ENCODE measurements around the gene ANKRD33. TPM values are rescaled to one million over a fixed set of nuclear protein-coding genes. Genes with fewer than 3 reads are reported as not detected.

The ANKRD33 gene
- total RNA-seq, 5 donors from 2014 or later (not counting 1 experiment from before 2014, with no cell fraction given): not detected

DNA sequence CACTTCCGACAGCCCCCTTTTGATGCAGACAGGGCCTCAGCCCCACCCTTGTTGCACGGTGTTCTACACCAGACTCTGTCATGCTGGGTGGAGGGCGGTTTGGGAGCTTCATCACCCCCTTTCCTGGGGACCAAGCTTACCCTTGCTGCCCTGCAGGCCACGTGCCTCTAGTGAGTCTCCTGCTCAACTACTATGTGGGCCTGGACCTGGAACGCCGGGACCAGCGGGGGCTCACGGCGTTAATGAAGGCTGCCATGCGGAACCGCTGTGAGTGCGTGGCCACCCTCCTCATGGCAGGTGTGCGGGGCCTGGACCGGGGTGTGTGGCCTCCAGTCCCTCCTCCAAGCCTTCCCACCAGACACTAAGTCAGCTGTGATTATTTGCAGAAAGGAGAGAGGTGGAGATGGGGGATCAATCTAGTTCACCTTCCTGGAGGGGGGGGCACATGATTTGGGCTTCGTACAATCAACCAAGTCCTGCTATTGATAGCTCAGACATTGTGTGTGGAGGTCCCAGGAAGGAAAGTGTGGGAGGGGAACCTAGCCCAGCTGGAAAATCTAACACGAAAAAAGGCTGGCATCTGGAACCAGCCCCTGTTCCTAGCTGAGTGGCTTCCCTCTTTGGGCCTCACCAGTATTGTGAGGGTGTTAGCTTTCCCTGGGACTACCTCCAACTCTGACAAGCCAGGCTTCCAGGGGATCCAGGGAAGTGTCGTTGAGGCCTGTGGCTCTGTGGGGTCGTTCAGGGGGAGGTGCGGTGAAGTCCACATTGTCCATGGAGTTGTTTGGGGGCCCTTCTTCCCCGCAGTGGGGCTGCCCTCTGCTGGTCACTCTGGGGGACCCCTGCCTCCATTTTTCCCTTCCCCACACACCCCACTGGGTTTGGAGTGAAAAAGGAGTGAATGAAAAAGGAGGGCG is 1.6 kb downstream of the ANKRD33 start:
- H3K27me3 Mint-ChIP-seq: peaks cover 3 to 9% of the 10 kb centered on the region in 2 donors
- Histone ChIP-seq H3K36me3 (ENCODE audit: control insufficient read depth in 2 of 2, extremely low read depth in 1 of 2, insufficient read depth in 1 of 2, low read length in 1 of 2) (no peaks in the 10 kb centered on the region), H3K27me3 (replicated peaks in 1 of 2; ENCODE audit: control insufficient read depth in 2 of 2, extremely low read depth in 1 of 2, insufficient read depth in 2 of 2, low read length in 1 of 2) (peaks cover 0 to 23% of the 10 kb centered on the region in 2 experiments), H3K9me3 (no peaks in the 10 kb centered on the region), H3K4me1 (ENCODE audit: control insufficient read depth in 1 of 2, extremely low read depth in 1 of 2, insufficient read depth in 2 of 2, low read length in 2 of 2) (peaks cover 6 to 12% of the 10 kb centered on the region in 2 experiments), H3K27ac (ENCODE audit: low read length) (no peak overlapping the region), H3K4me3 (ENCODE audit: control insufficient read depth in 1 of 2, extremely low read depth in 1 of 2, low read length in 1 of 2) (no peak overlapping the region)
- no peak for ATAC-seq (replicated peaks in 1 of 4)
- peaks cover 8 to 17% (median 16%) of the 10 kb centered on the region in 3 donors for H3K4me1 Mint-ChIP-seq
- ChIA-PET CTCF (interaction anchor here in 1 of 2 donors (0.6 kb wide), 1 partner anchor 42 kb away, joined by 4 read pairs; no protein-coding TSS in a partner anchor), POLR2A (no interaction called here)
- no peaks in the 10 kb centered on the region for H3K36me3 Mint-ChIP-seq
- no peak overlapping the region for H3K27ac Mint-ChIP-seq
- WGBS (ENCODE audit: insufficient coverage): 82% methylated on average over 9 of the region's 21 CpGs
- DNase-seq: peak in 1 of 35 experiments; percentile 19
- H3K9me3 Mint-ChIP-seq: no peaks in the 10 kb centered on the region
- H3K4me3 Mint-ChIP-seq: no peak overlapping the region

GRCh38 chr12:51890133-51890464 is 2.2 kb downstream of the ANKRD33 start:
- H3K36me3 ChIP-seq (ENCODE audit: control insufficient read depth in 2 of 2, extremely low read depth in 1 of 2, insufficient read depth in 1 of 2, low read length in 1 of 2): no peaks in the 10 kb centered on the region
- Mint-ChIP-seq H3K4me1 (peaks cover 8 to 17% (median 12%) of the 10 kb centered on the region in 3 donors), H3K36me3 (no peaks in the 10 kb centered on the region), H3K27me3 (peaks cover 3 to 9% of the 10 kb centered on the region in 2 donors), H3K9me3 (no peaks in the 10 kb centered on the region), H3K27ac (no peak overlapping the region), H3K4me3 (no peak overlapping the region)
- ChIA-PET CTCF (no interaction called here), POLR2A (no interaction called here)
- no peak for ATAC-seq (replicated peaks in 1 of 4)
- H3K27me3 ChIP-seq (replicated peaks in 1 of 2; ENCODE audit: control insufficient read depth in 2 of 2, extremely low read depth in 1 of 2, insufficient read depth in 2 of 2, low read length in 1 of 2): peaks cover 0 to 27% of the 10 kb centered on the region in 2 experiments
- 88% methylated on average over 1 of the region's 2 CpGs for WGBS (ENCODE audit: insufficient coverage)
- DNase-seq: no peak
- H3K27ac ChIP-seq (ENCODE audit: low read length): no peak overlapping the region
- H3K4me1 ChIP-seq (ENCODE audit: control insufficient read depth in 1 of 2, extremely low read depth in 1 of 2, insufficient read depth in 2 of 2, low read length in 2 of 2): peaks cover 6 to 12% of the 10 kb centered on the region in 2 experiments
- H3K9me3 ChIP-seq: no peaks in the 10 kb centered on the region
- no peak overlapping the region for H3K4me3 ChIP-seq (ENCODE audit: control insufficient read depth in 1 of 2, extremely low read depth in 1 of 2, low read length in 1 of 2)

- H3K27me3 Mint-ChIP-seq: peaks cover 3 to 9% of the 10 kb centered on the region in 2 donors
- CTCF ChIA-PET: no interaction called here
- H3K27ac Mint-ChIP-seq: no peak overlapping the region
- 82% methylated on average over 20 of the region's 22 CpGs for WGBS (ENCODE audit: insufficient coverage)
- peaks cover 0 to 32% of the 10 kb centered on the region in 2 experiments for H3K27me3 ChIP-seq (replicated peaks in 1 of 2; ENCODE audit: control insufficient read depth in 2 of 2, extremely low read depth in 1 of 2, insufficient read depth in 2 of 2, low read length in 1 of 2)
- no peaks in the 10 kb centered on the region for H3K9me3 ChIP-seq
- no peak overlapping the region for H3K4me3 ChIP-seq (ENCODE audit: control insufficient read depth in 1 of 2, extremely low read depth in 1 of 2, low read length in 1 of 2)
- H3K27ac ChIP-seq (ENCODE audit: low read length): no peak overlapping the region
- H3K4me3 Mint-ChIP-seq: no peak overlapping the region
- no peaks in the 10 kb centered on the region for H3K9me3 Mint-ChIP-seq
- DNase-seq (peak in 1 of 35 experiments; percentile 22), ATAC-seq (replicated peaks in 1 of 4) (no peak)
- H3K36me3 Mint-ChIP-seq: no peaks in the 10 kb centered on the region
- POLR2A ChIA-PET: no interaction called here
- peaks cover 7 to 12% (median 10%) of the 10 kb centered on the region in 3 donors for H3K4me1 Mint-ChIP-seq
- no peaks in the 10 kb centered on the region for H3K36me3 ChIP-seq (ENCODE audit: control insufficient read depth in 2 of 2, extremely low read depth in 1 of 2, insufficient read depth in 1 of 2, low read length in 1 of 2)
- H3K4me1 ChIP-seq (ENCODE audit: control insufficient read depth in 1 of 2, extremely low read depth in 1 of 2, insufficient read depth in 2 of 2, low read length in 2 of 2): peaks cover 6 to 9% of the 10 kb centered on the region in 2 experiments
These were observed 2.7 kb downstream of the ANKRD33 start for GRCh38 chr12:51890511-51891171.

DNA sequence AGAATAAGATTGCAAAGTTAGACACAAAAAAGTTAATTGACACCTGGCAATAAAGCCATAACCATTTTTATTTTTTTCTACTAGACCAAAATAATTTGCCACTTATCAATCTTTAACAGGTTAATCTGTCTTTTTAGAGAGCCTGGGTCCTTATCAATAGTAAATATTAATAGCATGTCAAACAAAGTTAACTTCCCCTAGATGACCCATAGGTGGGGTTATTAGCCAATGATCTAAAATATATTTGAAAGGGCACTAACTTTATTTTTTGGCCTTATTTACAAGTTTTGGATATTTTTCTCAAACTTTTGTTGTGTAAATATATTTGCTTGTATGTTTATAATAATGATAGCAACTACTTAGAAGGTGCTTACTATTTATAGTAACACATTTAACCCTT is 3.9 kb downstream of the ANKRD33 start:
- ChIA-PET CTCF (interaction anchor here in 1 of 2 donors (0.7 kb wide), 1 partner anchor 101 kb away, joined by 5 read pairs; no protein-coding TSS in a partner anchor), POLR2A (no interaction called here)
- Histone ChIP-seq H3K9me3 (no peaks in the 10 kb centered on the region), H3K4me3 (ENCODE audit: control insufficient read depth in 1 of 2, extremely low read depth in 1 of 2, low read length in 1 of 2) (no peak overlapping the region), H3K27ac (ENCODE audit: low read length) (no peak overlapping the region), H3K27me3 (replicated peaks in 1 of 2; ENCODE audit: control insufficient read depth in 2 of 2, extremely low read depth in 1 of 2, insufficient read depth in 2 of 2, low read length in 1 of 2) (peaks cover 0 to 42% of the 10 kb centered on the region in 2 experiments), H3K36me3 (ENCODE audit: control insufficient read depth in 2 of 2, extremely low read depth in 1 of 2, insufficient read depth in 1 of 2, low read length in 1 of 2) (no peaks in the 10 kb centered on the region), H3K4me1 (ENCODE audit: control insufficient read depth in 1 of 2, extremely low read depth in 1 of 2, insufficient read depth in 2 of 2, low read length in 2 of 2) (no peaks in the 10 kb centered on the region)
- Mint-ChIP-seq H3K36me3 (no peaks in the 10 kb centered on the region), H3K27ac (no peak overlapping the region), H3K9me3 (no peaks in the 10 kb centered on the region), H3K27me3 (peaks cover 7 to 9% of the 10 kb centered on the region in 2 donors), H3K4me1 (no peaks in the 10 kb centered on the region), H3K4me3 (no peak overlapping the region)
- ATAC-seq (replicated peaks in 1 of 4): no peak
- DNase-seq: no peak

- no peak overlapping the region for H3K27ac Mint-ChIP-seq
- H3K9me3 Mint-ChIP-seq: no peaks in the 10 kb centered on the region
- Histone ChIP-seq H3K4me1 (ENCODE audit: control insufficient read depth in 1 of 2, extremely low read depth in 1 of 2, insufficient read depth in 2 of 2, low read length in 2 of 2) (no peaks in the 10 kb centered on the region), H3K36me3 (ENCODE audit: control insufficient read depth in 2 of 2, extremely low read depth in 1 of 2, insufficient read depth in 1 of 2, low read length in 1 of 2) (no peaks in the 10 kb centered on the region), H3K9me3 (no peaks in the 10 kb centered on the region), H3K27ac (ENCODE audit: low read length) (no peak overlapping the region), H3K27me3 (replicated peaks in 1 of 2; ENCODE audit: control insufficient read depth in 2 of 2, extremely low read depth in 1 of 2, insufficient read depth in 2 of 2, low read length in 1 of 2) (peaks cover 0 to 51% of the 10 kb centered on the region in 2 experiments), H3K4me3 (ENCODE audit: control insufficient read depth in 1 of 2, extremely low read depth in 1 of 2, low read length in 1 of 2) (no peak overlapping the region)
- DNase-seq: peak in 1 of 35 experiments; percentile 12
- ChIA-PET POLR2A (no interaction called here), CTCF (no interaction called here)
- H3K36me3 Mint-ChIP-seq: no peaks in the 10 kb centered on the region
- peaks cover 12 to 13% of the 10 kb centered on the region in 2 donors for H3K27me3 Mint-ChIP-seq
- WGBS (ENCODE audit: insufficient coverage): 83% methylated on average over 3 of the region's 6 CpGs
- H3K4me1 Mint-ChIP-seq: no peaks in the 10 kb centered on the region
- no peak for ATAC-seq (replicated peaks in 1 of 4)
- no peak overlapping the region for H3K4me3 Mint-ChIP-seq
These were observed 5.9 kb downstream of the ANKRD33 start for GRCh38 chr12:51893786-51894185.

GRCh38 chr12:51895378-51896135 is 7.7 kb downstream of the ANKRD33 start:
- H3K27ac Mint-ChIP-seq: no peak overlapping the region
- Histone ChIP-seq H3K4me1 (ENCODE audit: control insufficient read depth in 1 of 2, extremely low read depth in 1 of 2, insufficient read depth in 2 of 2, low read length in 2 of 2) (no peaks in the 10 kb centered on the region), H3K36me3 (ENCODE audit: control insufficient read depth in 2 of 2, extremely low read depth in 1 of 2, insufficient read depth in 1 of 2, low read length in 1 of 2) (no peaks in the 10 kb centered on the region), H3K9me3 (no peaks in the 10 kb centered on the region), H3K27me3 (replicated peaks in 1 of 2; ENCODE audit: control insufficient read depth in 2 of 2, extremely low read depth in 1 of 2, insufficient read depth in 2 of 2, low read length in 1 of 2) (peaks cover 0 to 43% of the 10 kb centered on the region in 2 experiments), H3K27ac (ENCODE audit: low read length) (no peak overlapping the region), H3K4me3 (ENCODE audit: control insufficient read depth in 1 of 2, extremely low read depth in 1 of 2, low read length in 1 of 2) (no peak overlapping the region)
- ATAC-seq (replicated peaks in 1 of 4) (no peak), DNase-seq (peak in 1 of 35 experiments; percentile 21)
- no peaks in the 10 kb centered on the region for H3K4me1 Mint-ChIP-seq
- no peaks in the 10 kb centered on the region for H3K9me3 Mint-ChIP-seq
- POLR2A ChIA-PET: no interaction called here
- peaks cover 12 to 13% of the 10 kb centered on the region in 2 donors for H3K27me3 Mint-ChIP-seq
- H3K4me3 Mint-ChIP-seq: no peak overlapping the region
- no peaks in the 10 kb centered on the region for H3K36me3 Mint-ChIP-seq
- CTCF ChIA-PET: no interaction called here
- 86% methylated on average over 8 of the region's 8 CpGs for WGBS (ENCODE audit: insufficient coverage)
